Ishikawa (cell line): Measurements from ENCODE around the gene FCER1G.

ENCODE experiments used
- CEBPB ChIP-seq: IDR thresholded peaks from 2 replicates; pipeline ENCODE4 v1.6.1; 2012
- CREB1 ChIP-seq: IDR thresholded peaks from 2 replicates; pipeline ENCODE4 v1.6.1; 2012; ENCODE audit warnings: low read depth
- EGR1 ChIP-seq: IDR thresholded peaks from 2 replicates; pipeline ENCODE4 v1.6.1; 2012
- EP300 ChIP-seq: IDR thresholded peaks from 2 replicates; pipeline ENCODE4 v1.6.1; 2012; ENCODE audit warnings: borderline replicate concordance
- FOXM1 ChIP-seq: IDR thresholded peaks from 2 replicates; pipeline ENCODE4 v1.6.1; 2012; ENCODE audit warnings: low read depth, borderline replicate concordance
- NFIC ChIP-seq: IDR thresholded peaks from 2 replicates; pipeline ENCODE4 v1.6.1; 2012
- RAD21 ChIP-seq: IDR thresholded peaks from 2 replicates; pipeline ENCODE4 v1.6.1; 2012; ENCODE audit warnings: low read depth
- TAF1 ChIP-seq: IDR thresholded peaks from 2 replicates; pipeline ENCODE4 v1.6.1; 2012; ENCODE audit warnings: low read depth, mild to moderate bottlenecking
- TCF12 ChIP-seq: IDR thresholded peaks from 2 replicates; pipeline ENCODE4 v1.6.1; 2012; ENCODE audit warnings: low read depth
- TEAD4 ChIP-seq: IDR thresholded peaks from 2 replicates; pipeline ENCODE4 v1.6.1; 2012
- YY1 ChIP-seq: IDR thresholded peaks from 2 replicates; pipeline ENCODE4 v1.6.1; 2012; ENCODE audit warnings: low read depth
- ZBTB7A ChIP-seq: IDR thresholded peaks from 2 replicates; pipeline ENCODE4 v1.6.1; 2012; ENCODE audit warnings: low read depth
- TF ChIP-seq, protein P1 (sequence below): IDR thresholded peaks from 2 replicates; pipeline ENCODE4 v1.6.1; 2012
- TF ChIP-seq, protein P2 (sequence below): IDR thresholded peaks from 2 replicates; pipeline ENCODE4 v1.6.1; 2012
- TF ChIP-seq, protein P3 (sequence below): IDR thresholded peaks from 2 replicates; pipeline ENCODE4 v1.6.1; 2012; ENCODE audit warnings: low read depth, mild to moderate bottlenecking

FCER1G gene

DNA sequence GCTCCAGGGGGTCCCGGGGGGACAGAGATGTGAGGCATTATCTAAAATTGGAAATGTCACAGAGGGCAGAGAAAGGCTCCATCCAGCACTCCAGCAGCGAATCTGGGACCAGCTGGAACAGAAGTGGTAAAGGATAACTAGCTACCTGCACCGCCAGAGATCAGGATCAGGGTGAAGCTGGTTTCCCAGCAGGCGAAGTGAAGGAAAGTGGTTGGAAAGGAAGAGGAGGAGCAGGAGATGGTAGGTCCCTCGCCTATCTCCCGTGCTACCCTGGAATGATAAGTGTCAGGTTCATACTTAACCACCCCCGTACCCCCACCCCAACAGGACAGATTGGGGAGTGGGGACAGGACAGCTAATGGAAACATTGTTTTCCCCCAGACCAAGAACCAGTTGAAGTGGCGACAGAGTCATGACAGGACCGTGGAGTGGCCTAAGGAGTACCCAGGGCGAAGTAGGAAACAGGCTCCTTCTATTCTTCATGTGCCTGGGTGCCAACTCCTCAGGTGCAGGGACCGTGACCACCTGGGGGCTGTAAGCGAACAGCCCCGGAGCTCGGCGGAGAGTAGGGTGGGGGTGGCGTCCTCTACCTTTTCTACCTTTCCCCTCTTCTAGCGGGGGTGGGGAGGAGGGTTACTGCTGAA is 38.5 kb upstream of the FCER1G start:
- no peak for TF ChIP-seq TCF12
- TF ChIP-seq, protein P1, sequence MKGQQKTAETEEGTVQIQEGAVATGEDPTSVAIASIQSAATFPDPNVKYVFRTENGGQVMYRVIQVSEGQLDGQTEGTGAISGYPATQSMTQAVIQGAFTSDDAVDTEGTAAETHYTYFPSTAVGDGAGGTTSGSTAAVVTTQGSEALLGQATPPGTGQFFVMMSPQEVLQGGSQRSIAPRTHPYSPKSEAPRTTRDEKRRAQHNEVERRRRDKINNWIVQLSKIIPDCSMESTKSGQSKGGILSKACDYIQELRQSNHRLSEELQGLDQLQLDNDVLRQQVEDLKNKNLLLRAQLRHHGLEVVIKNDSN: no peak
- TF ChIP-seq YY1: no peak
- no peak for TF ChIP-seq TAF1
- TF ChIP-seq, protein P2, sequence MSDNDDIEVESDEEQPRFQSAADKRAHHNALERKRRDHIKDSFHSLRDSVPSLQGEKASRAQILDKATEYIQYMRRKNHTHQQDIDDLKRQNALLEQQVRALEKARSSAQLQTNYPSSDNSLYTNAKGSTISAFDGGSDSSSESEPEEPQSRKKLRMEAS: no peak
- no peak for TF ChIP-seq NFIC
- no peak for TF ChIP-seq ZBTB7A
- no peak for TF ChIP-seq EGR1
- no peak for TF ChIP-seq RAD21
- TF ChIP-seq FOXM1: no peak
- TF ChIP-seq CREB1: no peak
- TF ChIP-seq TEAD4: no peak
- TF ChIP-seq EP300: no peak
- TF ChIP-seq CEBPB: no peak
- TF ChIP-seq, protein P3, sequence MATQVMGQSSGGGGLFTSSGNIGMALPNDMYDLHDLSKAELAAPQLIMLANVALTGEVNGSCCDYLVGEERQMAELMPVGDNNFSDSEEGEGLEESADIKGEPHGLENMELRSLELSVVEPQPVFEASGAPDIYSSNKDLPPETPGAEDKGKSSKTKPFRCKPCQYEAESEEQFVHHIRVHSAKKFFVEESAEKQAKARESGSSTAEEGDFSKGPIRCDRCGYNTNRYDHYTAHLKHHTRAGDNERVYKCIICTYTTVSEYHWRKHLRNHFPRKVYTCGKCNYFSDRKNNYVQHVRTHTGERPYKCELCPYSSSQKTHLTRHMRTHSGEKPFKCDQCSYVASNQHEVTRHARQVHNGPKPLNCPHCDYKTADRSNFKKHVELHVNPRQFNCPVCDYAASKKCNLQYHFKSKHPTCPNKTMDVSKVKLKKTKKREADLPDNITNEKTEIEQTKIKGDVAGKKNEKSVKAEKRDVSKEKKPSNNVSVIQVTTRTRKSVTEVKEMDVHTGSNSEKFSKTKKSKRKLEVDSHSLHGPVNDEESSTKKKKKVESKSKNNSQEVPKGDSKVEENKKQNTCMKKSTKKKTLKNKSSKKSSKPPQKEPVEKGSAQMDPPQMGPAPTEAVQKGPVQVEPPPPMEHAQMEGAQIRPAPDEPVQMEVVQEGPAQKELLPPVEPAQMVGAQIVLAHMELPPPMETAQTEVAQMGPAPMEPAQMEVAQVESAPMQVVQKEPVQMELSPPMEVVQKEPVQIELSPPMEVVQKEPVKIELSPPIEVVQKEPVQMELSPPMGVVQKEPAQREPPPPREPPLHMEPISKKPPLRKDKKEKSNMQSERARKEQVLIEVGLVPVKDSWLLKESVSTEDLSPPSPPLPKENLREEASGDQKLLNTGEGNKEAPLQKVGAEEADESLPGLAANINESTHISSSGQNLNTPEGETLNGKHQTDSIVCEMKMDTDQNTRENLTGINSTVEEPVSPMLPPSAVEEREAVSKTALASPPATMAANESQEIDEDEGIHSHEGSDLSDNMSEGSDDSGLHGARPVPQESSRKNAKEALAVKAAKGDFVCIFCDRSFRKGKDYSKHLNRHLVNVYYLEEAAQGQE: no peak

DNA sequence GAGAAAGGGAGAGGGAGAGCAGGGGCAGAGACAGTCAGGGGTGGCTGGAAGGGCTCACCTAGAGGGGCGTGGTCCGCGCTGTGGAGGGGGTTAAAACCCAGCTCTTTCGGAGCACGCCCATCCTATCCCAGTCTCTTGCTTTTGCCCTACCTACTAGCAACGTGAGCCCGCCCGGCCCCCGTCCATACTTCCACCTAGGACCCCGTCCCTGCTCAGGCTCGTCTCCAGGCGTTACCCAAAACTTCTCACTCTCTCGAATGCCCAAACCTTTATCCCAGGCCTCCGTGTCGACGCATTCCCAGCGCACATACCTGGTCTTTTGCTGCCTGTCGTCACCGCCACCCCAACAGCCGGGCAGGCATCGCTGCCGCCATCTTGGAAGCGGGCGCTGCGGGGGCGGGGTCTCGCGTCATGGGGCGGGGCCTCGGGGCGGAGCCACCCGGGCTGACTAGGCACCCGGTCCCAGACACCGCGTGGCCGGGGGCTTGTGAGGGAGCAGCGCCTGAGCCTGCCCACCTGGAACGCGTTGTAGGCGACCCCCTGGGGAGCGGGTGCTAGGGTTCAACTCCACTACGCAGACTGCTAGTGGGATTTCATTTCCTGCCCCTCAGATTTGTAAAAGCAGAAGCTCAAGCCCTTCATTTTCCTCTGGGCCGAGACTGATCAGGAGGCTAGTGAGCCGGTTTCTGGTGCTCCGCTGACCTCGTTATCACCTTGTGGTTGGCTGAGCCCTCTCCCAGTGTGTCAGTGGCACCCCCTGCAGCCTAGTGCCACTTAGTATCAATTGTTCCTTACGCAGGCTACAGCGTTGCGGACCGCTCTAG is 37.8 kb upstream of the FCER1G start, which contains the start of gene B4GALT3:
B4GALT3 (minus strand) TSS at position 396 of the 824 bp plus-strand sequence. CDS start 1,447 bp downstream, outside the sequence.
- peak; percentile 99 for TF ChIP-seq YY1
- peak; percentile 97 for TF ChIP-seq TAF1
- no peak for TF ChIP-seq TCF12
- TF ChIP-seq CREB1: peak; percentile 64
- TF ChIP-seq CEBPB: no peak
- TF ChIP-seq TEAD4: peak; percentile 36; the same call in 1 of the 2 replicates
- TF ChIP-seq, protein P3: no peak
- TF ChIP-seq EGR1: peak; percentile 78
- peak; percentile 47; the same call in 1 of the 2 replicates for TF ChIP-seq ZBTB7A
- TF ChIP-seq, protein P2: peak; percentile 94
- TF ChIP-seq NFIC: no peak
- TF ChIP-seq, protein P1: no peak
- no peak for TF ChIP-seq RAD21
- TF ChIP-seq EP300: no peak
- no peak for TF ChIP-seq FOXM1

DNA sequence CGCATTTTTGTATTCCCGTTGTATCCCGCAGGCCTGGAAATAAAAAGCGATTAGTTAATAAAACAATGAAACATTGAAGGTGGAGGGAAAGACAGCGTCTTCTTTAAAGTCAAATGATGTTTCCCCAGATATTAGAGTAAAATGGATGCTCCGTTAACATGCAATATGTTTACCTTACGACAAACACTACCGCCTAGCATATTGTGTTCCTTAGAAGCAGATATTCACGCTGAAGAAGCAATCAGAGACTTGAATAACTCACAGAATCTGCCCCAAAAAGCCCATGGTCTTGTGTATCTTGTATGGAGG is 37.2 kb upstream of the FCER1G start:
- no peak for TF ChIP-seq RAD21
- TF ChIP-seq NFIC: no peak
- no peak for TF ChIP-seq EGR1
- TF ChIP-seq YY1: no peak
- no peak for TF ChIP-seq TEAD4
- TF ChIP-seq, protein P1: no peak
- no peak for TF ChIP-seq EP300
- no peak for TF ChIP-seq FOXM1

DNA sequence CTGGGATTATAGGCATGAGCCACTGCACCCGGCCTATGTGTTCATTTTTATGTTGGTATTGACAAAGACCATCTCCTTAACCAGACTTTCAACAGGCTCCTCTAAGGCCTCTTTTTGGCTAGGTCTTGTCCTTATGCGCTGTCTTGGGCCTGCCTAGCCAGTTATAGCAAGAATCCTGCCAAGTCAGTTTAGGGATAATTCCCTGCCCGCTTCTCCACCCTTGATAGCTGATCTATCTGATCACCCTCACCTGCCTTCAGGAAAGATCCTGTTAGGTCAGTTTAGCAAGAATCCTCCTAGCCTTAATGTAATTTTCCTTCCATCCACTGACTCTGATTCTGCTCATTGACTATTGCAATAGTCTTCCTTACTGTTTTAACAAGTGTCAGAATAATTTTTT is 35.4 kb upstream of the FCER1G start:
- TF ChIP-seq TEAD4: no peak
- TF ChIP-seq EGR1: no peak
- no peak for TF ChIP-seq TAF1

DNA sequence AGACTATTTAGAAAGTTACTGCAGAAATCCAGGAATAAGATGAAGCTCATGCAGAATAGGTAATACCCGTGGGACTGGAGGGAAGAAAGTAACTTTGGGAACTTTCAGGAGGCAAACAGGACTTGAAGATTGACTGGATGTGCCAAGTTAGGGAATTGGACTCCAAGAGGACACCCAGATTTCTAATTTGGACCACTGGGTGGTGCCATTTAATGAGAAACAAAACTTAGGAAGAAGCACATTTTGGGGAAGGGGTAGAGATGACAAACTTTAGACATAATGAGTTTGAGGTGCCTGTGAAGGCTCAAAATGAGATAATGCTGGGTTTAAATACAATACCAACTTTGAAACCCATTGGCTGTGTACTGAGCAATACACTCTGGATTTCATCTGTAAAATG is 34.5 kb upstream of the FCER1G start:
- TF ChIP-seq FOXM1: no peak
- 0 out of 2 replicates have a peak, but pooled peaks have one; percentile 15 for TF ChIP-seq RAD21
- no peak for TF ChIP-seq YY1
- TF ChIP-seq EP300: no peak
- no peak for TF ChIP-seq TAF1
- no peak for TF ChIP-seq NFIC
